Activated CD4-positive, alpha-beta T cell treated with anti-CD3 and anti-CD28 coated beads, Interleukin-2, amount 10 ng/mL, durations not matched to agents 7 days and 5 days (primary cell): ENCODE data around the gene SMG6. TPM values are rescaled to one million over a fixed set of nuclear protein-coding genes. Genes with fewer than 3 reads are reported as not detected.
A peak's percentile ranks its signal among the peaks of the same experiment; 100 is the strongest.

Source experiments
- CTCF ChIA-PET: fragments of 350-600 bp; sonication (Branson Sonifier 250); formaldehyde crosslinking; loops from one replicate; lab custom pipeline; 2021; ENCODE audit warnings: antibody characterized with exemption; lab: Charles Lee
- POLR2A ChIA-PET: fragments of 350-600 bp; sonication (Branson Sonifier 250); formaldehyde crosslinking; loops from one replicate; lab custom pipeline; 2021; ENCODE audit warnings: antibody characterized with exemption; lab: Charles Lee
- DNase-seq: peaks from one replicate; pipeline ENCODE4 v3.0.0-alpha.2; 2020
- H3K27ac Mint-ChIP-seq: one replicate; pipeline ENCODE4 v1.8.0; 2021; ENCODE audit warnings: mild to moderate bottlenecking, moderate library complexity, mixed read lengths
- H3K27me3 Mint-ChIP-seq: one replicate; pipeline ENCODE4 v1.8.0; 2021; ENCODE audit warnings: mixed read lengths
- H3K36me3 Mint-ChIP-seq: one replicate; pipeline ENCODE4 v1.8.0; 2021; ENCODE audit warnings: low read depth, mixed read lengths
- H3K4me1 Mint-ChIP-seq: one replicate; pipeline ENCODE4 v1.8.0; 2021; ENCODE audit warnings: mixed read lengths
- H3K4me3 Mint-ChIP-seq: one replicate; pipeline ENCODE4 v1.8.0; 2021; ENCODE audit warnings: mild to moderate bottlenecking, moderate library complexity, mixed read lengths
- H3K9me3 Mint-ChIP-seq: one replicate; pipeline ENCODE4 v1.8.0; 2021; ENCODE audit warnings: mixed read lengths
- total RNA-seq, 2 experiments: library from RNA; stranded (reverse); gene quantifications; one replicate each; pipeline ENCODE4 v1.2.3, GENCODE V29; 2021

SMG6 gene
- total RNA-seq, 2 experiments from 2014 or later, result 44.3 to 51.1 TPM

DNA sequence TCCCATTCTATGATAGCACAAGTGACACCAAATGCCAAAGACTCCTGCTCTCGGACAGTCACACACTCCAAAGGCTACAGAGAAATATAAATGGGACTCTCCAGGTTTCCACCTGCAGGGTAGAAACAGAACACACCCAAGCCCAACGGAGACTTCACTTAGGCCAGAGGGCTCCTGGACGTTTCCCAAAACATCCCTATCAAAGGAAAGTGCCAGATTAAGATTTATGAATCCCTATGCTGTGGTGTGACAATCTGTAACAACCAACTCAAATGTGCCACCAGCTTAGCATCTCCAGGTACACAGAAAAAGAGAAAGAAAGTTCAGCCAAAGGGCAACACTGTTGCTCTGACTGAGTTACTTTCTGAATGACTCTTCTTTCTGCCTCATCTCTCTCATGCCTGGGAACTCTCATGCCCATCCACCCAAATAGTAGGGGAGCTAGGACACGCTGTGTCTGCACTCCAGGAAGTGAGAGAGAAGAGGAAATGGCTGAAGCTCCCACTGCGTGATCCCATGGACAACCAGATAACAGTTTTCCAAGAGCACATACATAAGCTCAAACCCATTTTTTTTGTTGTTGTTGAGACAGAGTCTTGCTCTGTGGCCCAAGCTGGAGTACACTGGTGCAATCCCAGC lies 49.7 kb downstream of the SMG6 start:
- Mint-ChIP-seq H3K4me1 (peaks cover 82% of the 10 kb centered on the region), H3K9me3 (peaks cover 2% of the 10 kb centered on the region), H3K27ac (peak overlapping the region; percentile 91), H3K36me3 (peaks cover 77% of the 10 kb centered on the region), H3K27me3 (no peaks in the 10 kb centered on the region), H3K4me3 (peak overlapping the region; percentile 26)
- ChIA-PET POLR2A (interaction anchor here (0.6 to 1.3 kb wide), 3 partner anchors 10 to 183 kb away, joined by 3 read pairs; no protein-coding TSS in a partner anchor), CTCF (interaction anchor here (0.7 to 5.9 kb wide), 8 partner anchors 8 to 199 kb away, joined by 3 to 42 read pairs (median 8); partner anchors contain the start of gene HIC1)
- DNase-seq, result peak; percentile 63

DNA sequence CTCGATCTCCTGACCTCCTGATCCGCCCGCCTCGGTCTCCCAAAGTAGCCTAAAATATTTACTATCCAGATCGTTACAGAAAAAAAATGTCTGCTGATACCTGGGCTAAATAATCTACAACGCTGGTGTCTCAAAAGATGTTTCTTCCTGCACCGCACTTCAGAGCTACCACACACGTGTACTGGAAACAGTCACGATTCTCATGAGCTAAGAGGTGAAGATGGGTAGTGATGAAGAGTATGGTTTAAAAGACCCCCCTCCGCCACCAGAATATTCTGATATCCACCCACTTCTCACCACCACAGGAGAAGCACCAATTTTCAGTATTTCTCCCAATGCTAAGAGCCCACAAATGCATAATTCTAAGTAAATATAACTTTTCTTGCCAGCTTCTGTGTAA lies 50.2 kb downstream of the SMG6 start:
- peaks cover 82% of the 10 kb centered on the region for H3K4me1 Mint-ChIP-seq
- POLR2A ChIA-PET, result interaction anchor here (0.6 to 1.3 kb wide), 4 partner anchors 11 to 183 kb away, joined by 3 to 12 read pairs (median 3); no protein-coding TSS in a partner anchor
- H3K36me3 Mint-ChIP-seq, result peaks cover 77% of the 10 kb centered on the region
- H3K4me3 Mint-ChIP-seq, result peak overlapping the region; percentile 26
- H3K9me3 Mint-ChIP-seq, result peaks cover 2% of the 10 kb centered on the region
- H3K27ac Mint-ChIP-seq, result peak overlapping the region; percentile 91
- DNase-seq, result no peak
- no peaks in the 10 kb centered on the region for H3K27me3 Mint-ChIP-seq
- CTCF ChIA-PET, result interaction anchor here (0.6 to 5.9 kb wide), 9 partner anchors 8 to 200 kb away, joined by 3 to 42 read pairs (median 5); partner anchors contain the start of genes HIC1 and TSR1

DNA sequence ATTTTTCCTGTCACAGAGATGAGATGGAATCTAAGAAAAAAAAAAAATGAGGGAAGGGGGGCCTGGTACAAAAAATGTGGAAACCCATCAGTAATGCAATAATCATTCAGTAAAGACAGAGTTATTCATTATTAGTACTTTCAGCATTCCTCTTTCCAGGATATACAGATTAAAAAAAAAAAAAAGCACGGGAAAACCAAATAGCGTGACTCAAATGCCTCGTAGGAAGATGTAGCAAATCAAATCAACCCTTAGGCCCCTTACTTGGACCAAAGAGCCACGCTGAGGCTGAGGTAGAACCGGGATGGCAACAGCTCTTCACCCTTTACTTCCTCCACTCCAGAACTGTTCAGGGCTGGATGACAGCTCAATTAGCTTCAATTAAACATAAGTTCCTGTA lies 52.5 kb downstream of the SMG6 start:
- Mint-ChIP-seq H3K4me3 (no peak overlapping the region), H3K4me1 (peaks cover 86% of the 10 kb centered on the region), H3K27me3 (no peaks in the 10 kb centered on the region), H3K9me3 (peaks cover 2% of the 10 kb centered on the region), H3K36me3 (peaks cover 76% of the 10 kb centered on the region), H3K27ac (peak overlapping the region; percentile 71)
- DNase-seq, result no peak
- ChIA-PET POLR2A (no interaction called here), CTCF (interaction anchor here (0.6 to 5.9 kb wide), 10 partner anchors 9 to 197 kb away, joined by 3 to 42 read pairs (median 4); partner anchors contain the start of gene HIC1)

DNA sequence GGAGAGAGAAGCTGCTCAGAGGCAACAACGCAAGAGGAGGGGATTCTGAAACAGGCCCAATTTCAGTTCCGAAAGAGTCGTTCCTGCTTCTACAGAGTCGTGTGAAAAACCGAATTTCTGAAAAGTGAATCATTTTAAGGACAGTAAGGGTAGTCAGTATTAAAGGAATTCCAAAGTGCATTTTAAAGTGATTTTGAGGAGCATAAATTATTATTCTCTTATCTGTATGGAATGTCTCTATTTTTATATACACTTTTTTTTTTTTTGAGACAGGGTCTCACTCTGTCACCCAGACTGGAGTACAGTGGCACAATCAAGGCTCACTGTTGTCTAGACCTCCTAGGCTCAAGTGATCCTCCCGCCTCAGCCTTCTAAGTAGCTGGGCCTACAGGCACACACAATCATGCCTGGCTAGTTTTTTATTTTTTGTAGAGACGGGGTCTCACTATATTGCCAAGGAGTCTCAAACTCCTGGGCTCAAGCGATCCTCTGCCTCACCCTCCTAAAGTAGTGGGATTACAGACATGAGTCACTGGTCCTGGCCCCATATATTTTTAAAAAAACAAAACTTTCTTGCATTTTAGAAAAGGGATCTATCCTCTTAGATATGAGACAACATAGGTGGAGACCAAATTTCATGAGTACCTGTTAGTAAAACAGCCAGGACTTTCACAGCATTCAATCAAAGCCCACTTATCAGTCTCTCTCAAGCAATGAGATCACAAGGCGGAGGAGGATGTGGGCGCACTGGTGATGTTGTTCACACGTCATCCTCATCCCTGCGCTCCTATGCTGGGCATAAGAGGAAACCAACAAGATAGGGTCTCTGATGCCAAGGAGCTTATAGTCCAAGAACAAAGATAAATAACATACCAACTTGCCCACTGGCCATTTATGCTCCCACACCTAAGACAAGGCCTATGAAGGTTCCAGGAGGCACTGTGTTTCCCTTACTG lies 53.2 kb downstream of the SMG6 start:
- H3K27ac Mint-ChIP-seq, result peak overlapping the region; percentile 84
- POLR2A ChIA-PET, result no interaction called here
- CTCF ChIA-PET, result interaction anchor here (0.6 to 5.9 kb wide), 9 partner anchors 9 to 196 kb away, joined by 3 to 42 read pairs (median 5); partner anchors contain the start of gene HIC1
- no peak overlapping the region for H3K4me3 Mint-ChIP-seq
- no peaks in the 10 kb centered on the region for H3K27me3 Mint-ChIP-seq
- peaks cover 2% of the 10 kb centered on the region for H3K9me3 Mint-ChIP-seq
- peaks cover 73% of the 10 kb centered on the region for H3K36me3 Mint-ChIP-seq
- H3K4me1 Mint-ChIP-seq, result peaks cover 86% of the 10 kb centered on the region
- DNase-seq, result peak; percentile 59

DNA sequence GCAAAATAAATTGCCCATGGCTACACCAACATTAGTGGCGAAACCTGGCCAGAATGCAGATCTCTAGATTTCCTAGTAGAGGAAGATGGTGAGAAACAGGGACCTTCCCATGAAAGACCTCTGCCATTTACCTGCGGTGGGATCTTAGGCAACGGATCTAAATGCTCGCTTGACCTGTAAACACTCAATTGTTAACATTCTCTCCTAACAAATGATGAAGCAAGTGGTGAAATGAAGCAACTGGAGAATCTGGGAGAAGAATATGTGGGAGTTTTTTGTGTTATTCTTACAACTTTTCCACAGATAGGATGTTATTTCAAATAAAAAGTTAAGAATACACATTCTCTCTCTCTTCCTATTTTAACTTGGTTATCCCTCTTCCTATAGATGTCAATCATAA lies 56.6 kb downstream of the SMG6 start:
- POLR2A ChIA-PET, result no interaction called here
- H3K36me3 Mint-ChIP-seq, result peaks cover 68% of the 10 kb centered on the region
- CTCF ChIA-PET, result interaction anchor here (3.1 to 4.2 kb wide), 3 partner anchors 16 to 190 kb away, joined by 19 to 210 read pairs (median 54); partner anchors contain the start of gene HIC1
- peak overlapping the region; percentile 54 for H3K27ac Mint-ChIP-seq
- no peak overlapping the region for H3K4me3 Mint-ChIP-seq
- H3K9me3 Mint-ChIP-seq, result peaks cover 2% of the 10 kb centered on the region
- no peak for DNase-seq
- H3K27me3 Mint-ChIP-seq, result no peaks in the 10 kb centered on the region
- H3K4me1 Mint-ChIP-seq, result peaks cover 82% of the 10 kb centered on the region

DNA sequence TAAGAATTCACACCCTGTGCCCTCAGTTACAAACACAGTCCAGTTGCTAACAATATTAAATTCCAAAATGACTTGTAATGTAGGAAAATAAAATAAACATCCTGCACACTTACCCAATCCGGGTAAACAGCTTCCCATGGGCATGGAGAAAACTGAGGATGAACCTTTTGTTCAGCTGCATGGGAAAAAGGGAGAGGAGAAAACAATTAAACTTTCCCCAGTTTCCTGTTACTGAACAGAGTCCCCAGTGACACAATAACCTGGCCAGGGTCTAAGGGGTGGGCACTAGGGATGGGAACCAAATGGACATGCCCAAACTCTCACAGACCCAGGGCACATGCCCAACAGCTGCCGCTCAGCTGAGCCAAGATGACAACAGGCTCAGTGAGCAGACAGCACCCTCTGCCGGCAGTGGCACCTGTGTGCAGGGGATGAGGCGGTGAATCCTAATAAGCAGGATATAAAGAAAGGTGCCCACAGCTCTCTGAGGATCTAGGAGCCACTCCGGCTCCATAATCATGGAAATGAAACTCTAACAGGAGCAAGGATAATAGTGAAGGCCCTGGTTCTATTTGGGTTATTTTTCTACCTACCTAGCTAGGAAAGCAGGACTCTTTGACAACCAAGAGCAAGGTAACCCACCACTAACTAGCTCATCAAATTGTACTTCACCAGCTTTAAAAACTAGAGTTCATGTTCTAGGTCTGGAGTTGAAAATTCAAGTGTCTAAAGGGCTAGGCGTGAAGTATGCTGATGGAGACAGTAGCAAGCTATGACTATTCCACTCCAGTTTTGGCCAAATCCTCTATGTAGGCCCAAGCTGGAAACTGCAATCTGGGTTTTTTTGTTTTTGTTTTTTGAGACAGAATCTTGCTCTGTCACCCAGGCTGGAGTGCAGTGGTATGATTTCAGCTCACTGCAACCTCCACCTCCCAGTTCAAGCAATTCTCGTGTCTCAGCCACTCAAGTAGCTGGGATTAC lies 58.8 kb downstream of the SMG6 start:
- peak; percentile 90 for DNase-seq
- POLR2A ChIA-PET, result interaction anchor here (0.7 to 0.9 kb wide), 4 partner anchors 35 to 194 kb away, joined by 3 to 4 read pairs (median 3); no protein-coding TSS in a partner anchor
- no peaks in the 10 kb centered on the region for H3K27me3 Mint-ChIP-seq
- H3K4me1 Mint-ChIP-seq, result peaks cover 81% of the 10 kb centered on the region
- no peak overlapping the region for H3K4me3 Mint-ChIP-seq
- CTCF ChIA-PET, result interaction anchor here (0.5 to 4.2 kb wide), 52 partner anchors 9 to 528 kb away, joined by 3 to 210 read pairs (median 6); partner anchors contain the start of gene HIC1
- peaks cover 70% of the 10 kb centered on the region for H3K36me3 Mint-ChIP-seq
- H3K9me3 Mint-ChIP-seq, result peaks cover 2% of the 10 kb centered on the region
- peak overlapping the region; percentile 78 for H3K27ac Mint-ChIP-seq

DNA sequence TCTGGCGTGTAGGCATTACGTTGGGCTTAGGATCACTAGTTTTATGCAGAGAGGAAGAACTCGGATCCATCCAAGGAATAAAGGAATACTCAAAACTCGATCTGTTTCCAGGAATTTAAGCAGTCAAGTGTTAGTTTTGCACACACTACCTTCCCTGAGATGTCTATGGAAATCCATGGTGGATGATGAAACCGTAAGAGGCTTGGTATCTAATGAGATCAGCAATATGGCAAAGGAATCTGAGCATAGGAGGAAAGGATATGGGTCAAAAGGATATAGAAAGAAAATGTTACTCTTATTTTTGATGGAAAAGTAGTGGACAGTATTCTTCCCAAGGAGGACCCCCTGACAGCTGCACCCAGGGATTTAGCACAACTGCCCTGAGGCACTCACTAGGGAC lies 59.6 kb downstream of the SMG6 start:
- ChIA-PET CTCF (interaction anchor here (0.7 to 4.2 kb wide), 24 partner anchors 10 to 193 kb away, joined by 3 to 210 read pairs (median 12); partner anchors contain the start of gene HIC1), POLR2A (interaction anchor here (0.9 kb wide), 1 partner anchor 153 kb away, joined by 3 read pairs; no protein-coding TSS in a partner anchor)
- no peak for DNase-seq
- H3K36me3 Mint-ChIP-seq, result peaks cover 65% of the 10 kb centered on the region
- peaks cover 80% of the 10 kb centered on the region for H3K4me1 Mint-ChIP-seq
- H3K9me3 Mint-ChIP-seq, result no peaks in the 10 kb centered on the region
- H3K4me3 Mint-ChIP-seq, result no peak overlapping the region
- H3K27ac Mint-ChIP-seq, result peak overlapping the region; percentile 57
- no peaks in the 10 kb centered on the region for H3K27me3 Mint-ChIP-seq

DNA sequence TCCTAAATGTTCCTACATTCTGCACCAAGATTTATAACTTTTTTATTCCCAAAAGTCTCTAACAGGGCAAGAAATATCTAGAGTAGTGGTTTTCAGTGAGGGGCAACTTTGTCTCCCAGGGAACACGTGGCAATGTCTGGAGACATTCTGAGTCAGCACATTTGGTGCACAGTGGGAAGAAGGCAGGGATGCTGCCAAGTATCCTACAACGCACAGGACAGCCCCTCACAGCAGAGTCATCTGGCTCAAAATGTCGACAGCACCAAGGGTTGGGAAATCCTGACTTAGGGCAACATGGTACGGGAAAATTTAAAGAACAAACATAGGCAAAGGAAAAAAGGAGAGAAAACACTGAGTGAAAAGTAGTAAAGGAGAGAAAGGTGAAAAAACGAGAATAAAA lies 61.8 kb downstream of the SMG6 start:
- DNase-seq, result no peak
- no peaks in the 10 kb centered on the region for H3K9me3 Mint-ChIP-seq
- H3K27me3 Mint-ChIP-seq, result no peaks in the 10 kb centered on the region
- H3K36me3 Mint-ChIP-seq, result peaks cover 58% of the 10 kb centered on the region
- ChIA-PET CTCF (interaction anchor here (2.5 kb wide), 1 partner anchor 187 kb away, joined by 14 read pairs; the partner anchor contains the start of gene HIC1), POLR2A (no interaction called here)
- no peak overlapping the region for H3K27ac Mint-ChIP-seq
- H3K4me1 Mint-ChIP-seq, result peaks cover 78% of the 10 kb centered on the region
- no peak overlapping the region for H3K4me3 Mint-ChIP-seq

DNA sequence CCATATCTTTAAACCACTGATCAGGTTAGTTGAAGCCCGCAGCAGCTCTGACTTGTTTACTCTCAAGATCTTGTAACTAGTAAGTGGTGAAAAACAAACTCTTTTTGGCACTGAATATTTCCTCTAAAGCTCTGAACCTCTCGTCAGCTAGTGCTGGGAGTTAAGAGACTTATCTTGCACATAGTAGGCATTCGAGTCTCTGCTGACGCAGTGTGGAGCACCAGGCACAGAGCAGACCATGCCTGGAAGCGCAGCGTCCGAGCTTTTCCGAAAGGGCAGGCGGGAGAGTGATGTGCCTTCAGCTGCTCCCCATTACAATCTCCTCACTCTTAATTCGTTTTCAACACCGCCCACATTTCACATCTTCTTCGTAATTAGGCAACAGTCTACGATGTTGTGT lies 63.0 kb downstream of the SMG6 start:
- Mint-ChIP-seq H3K9me3 (no peaks in the 10 kb centered on the region), H3K27ac (peak overlapping the region; percentile 0), H3K4me1 (peaks cover 78% of the 10 kb centered on the region), H3K36me3 (peaks cover 60% of the 10 kb centered on the region), H3K4me3 (no peak overlapping the region), H3K27me3 (no peaks in the 10 kb centered on the region)
- ChIA-PET CTCF (interaction anchor here (0.6 to 2.5 kb wide), 10 partner anchors 11 to 522 kb away, joined by 3 to 14 read pairs (median 4); partner anchors contain the start of gene HIC1), POLR2A (interaction anchor here (0.6 kb wide), 2 partner anchors 92 to 475 kb away, joined by 3 to 4 read pairs; no protein-coding TSS in a partner anchor)
- DNase-seq, result no peak

DNA sequence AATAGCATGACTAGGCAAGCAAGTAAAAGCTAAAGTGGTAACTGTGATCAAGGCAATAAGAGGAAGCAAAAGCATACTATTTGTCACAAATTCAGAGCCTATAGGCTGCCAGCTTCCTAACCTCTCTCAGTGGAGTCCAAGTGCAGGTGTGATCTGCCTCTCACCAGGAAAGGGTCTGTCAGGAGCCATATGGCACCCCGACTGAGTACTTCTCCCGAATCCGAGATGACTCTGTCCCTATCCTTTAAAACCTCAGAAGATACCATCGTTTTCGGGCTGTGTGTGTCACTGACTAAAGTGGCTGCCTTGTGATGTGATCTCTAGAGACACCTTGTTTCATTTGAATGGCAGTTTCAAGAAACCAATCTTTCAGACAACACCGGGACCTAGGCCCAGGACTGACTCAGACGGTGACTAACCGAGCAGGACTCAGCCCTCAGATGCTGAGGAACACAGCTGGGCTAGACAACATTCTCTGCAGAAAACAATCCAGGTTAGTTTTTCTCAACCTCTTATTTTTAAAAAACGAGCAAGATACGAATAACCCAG lies 63.6 kb downstream of the SMG6 start:
- POLR2A ChIA-PET, result interaction anchor here (0.6 kb wide), 2 partner anchors 92 to 475 kb away, joined by 3 to 4 read pairs; no protein-coding TSS in a partner anchor

DNA sequence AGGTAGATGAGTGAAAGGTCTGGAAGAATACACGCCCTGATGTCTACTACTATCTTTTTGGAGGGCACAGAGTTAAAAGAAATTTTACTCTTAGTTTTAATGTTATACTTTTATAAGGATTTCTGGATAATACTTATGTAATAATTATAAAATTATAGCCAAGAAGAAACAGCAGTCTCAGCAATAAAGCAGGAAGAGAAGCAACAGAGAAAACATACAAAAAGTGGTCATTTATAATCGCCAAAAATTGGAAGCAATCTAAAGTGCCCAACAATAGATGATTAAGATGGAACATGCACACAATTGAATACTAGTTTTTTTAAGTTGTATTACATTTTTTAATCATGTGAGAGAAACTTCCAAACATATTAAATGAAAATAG lies 64.4 kb downstream of the SMG6 start:
- ChIA-PET POLR2A (no interaction called here), CTCF (interaction anchor here (0.7 to 2.5 kb wide), 3 partner anchors 13 to 184 kb away, joined by 3 to 14 read pairs (median 4); partner anchors contain the start of gene HIC1)
- H3K4me3 Mint-ChIP-seq, result no peak overlapping the region
- no peak for DNase-seq
- no peaks in the 10 kb centered on the region for H3K27me3 Mint-ChIP-seq
- H3K9me3 Mint-ChIP-seq, result no peaks in the 10 kb centered on the region
- peak overlapping the region; percentile 52 for H3K27ac Mint-ChIP-seq
- peaks cover 59% of the 10 kb centered on the region for H3K36me3 Mint-ChIP-seq
- peaks cover 65% of the 10 kb centered on the region for H3K4me1 Mint-ChIP-seq

More for the DNA sequence above, 63.6 kb downstream of the SMG6 start:
- H3K9me3 Mint-ChIP-seq, result no peaks in the 10 kb centered on the region
- H3K4me3 Mint-ChIP-seq, result no peak overlapping the region
- CTCF ChIA-PET, result interaction anchor here (0.6 to 2.5 kb wide), 11 partner anchors 12 to 522 kb away, joined by 3 to 14 read pairs (median 4); partner anchors contain the start of gene HIC1
- H3K4me1 Mint-ChIP-seq, result peaks cover 73% of the 10 kb centered on the region
- DNase-seq, result peak; percentile 34
- H3K27me3 Mint-ChIP-seq, result no peaks in the 10 kb centered on the region
- peak overlapping the region; percentile 76 for H3K27ac Mint-ChIP-seq
- peaks cover 64% of the 10 kb centered on the region for H3K36me3 Mint-ChIP-seq
